Measurements from ENCODE around the gene RHOXF2B.
"Not testable (repeated sequence)": the region's sequence is repeated elsewhere in the genome, so short reads cannot be mapped to it uniquely, and the experiment has no call there.

Gene RHOXF2B

DNA sequence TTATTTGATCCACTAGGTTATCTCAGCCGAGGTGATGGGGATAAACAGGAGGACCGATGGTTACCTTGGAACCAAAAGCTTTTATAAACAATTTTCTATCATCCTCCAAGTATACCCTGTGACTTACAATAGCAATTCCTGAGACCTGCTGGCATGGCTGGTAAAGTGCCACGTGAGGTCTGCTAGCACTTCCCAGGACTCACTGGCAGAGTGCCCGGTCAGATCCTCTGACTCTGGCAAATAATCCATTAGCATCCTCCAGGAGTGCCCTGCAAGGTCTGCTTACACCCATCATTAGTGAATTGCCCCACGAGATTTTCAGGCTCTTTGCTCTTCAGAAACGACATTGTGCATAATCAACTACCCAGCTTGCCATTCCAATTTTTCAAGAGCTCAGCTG is 37.3 kb downstream of the RHOXF2B start:
- not testable (repeated sequence) for H3K36me3 ChIP-seq (ENCODE audit: insufficient read depth, low read length); H3K4me3 ChIP-seq (ENCODE audit: low read depth in 1 of 2, low read length in 2 of 2); H3K4me2 ChIP-seq (ENCODE audit: insufficient read depth, low read length)

DNA sequence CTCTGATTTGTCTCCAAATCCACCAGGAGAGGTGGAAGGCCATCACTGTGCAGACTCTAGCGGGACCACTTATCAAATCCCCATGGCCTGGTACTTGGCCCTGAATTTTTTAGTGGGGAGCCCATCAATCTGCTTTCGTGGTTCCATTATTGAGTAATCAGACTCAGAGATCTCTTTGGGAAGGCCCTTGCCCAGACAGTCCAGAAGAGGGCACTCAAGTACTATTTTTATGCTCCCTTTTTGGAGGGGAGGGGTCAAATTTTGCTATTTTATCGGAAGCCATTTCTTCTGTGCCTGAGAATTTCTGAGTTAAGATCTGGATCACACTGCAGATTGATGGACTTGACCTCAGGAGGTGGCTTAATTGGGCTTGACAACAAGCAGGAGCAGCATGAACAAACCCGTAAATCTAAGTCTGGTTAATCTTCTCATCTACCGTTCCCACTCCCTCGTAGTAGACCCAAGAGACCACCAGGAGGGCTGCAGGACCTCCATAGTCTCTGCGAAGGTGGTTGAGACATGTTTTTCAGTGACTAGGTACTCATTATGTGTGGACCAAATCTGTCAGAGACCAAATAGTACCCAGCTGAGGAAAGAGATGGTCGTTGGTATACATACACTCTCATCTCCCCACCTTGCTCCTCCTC is 38.3 kb downstream of the RHOXF2B start:
- not testable (repeated sequence) for DNase-seq; H3K9ac ChIP-seq (ENCODE audit: low read depth, low read length); H3K36me3 ChIP-seq (ENCODE audit: insufficient read depth, low read length); H3K9me3 ChIP-seq (ENCODE audit: insufficient read depth, low read length, severe bottlenecking); H3K27ac ChIP-seq (ENCODE audit: low read length); H3K27me3 ChIP-seq (ENCODE audit: insufficient read depth, low read length, poor library complexity); H3K4me1 ChIP-seq (ENCODE audit: insufficient read depth, low read length); H2AFZ ChIP-seq (ENCODE audit: low read depth, low read length); H4K20me1 ChIP-seq (ENCODE audit: insufficient read depth, low read length); H3K79me2 ChIP-seq (ENCODE audit: insufficient read depth, low read length); H3K4me2 ChIP-seq (ENCODE audit: insufficient read depth, low read length); H3K4me3 ChIP-seq (ENCODE audit: low read depth in 1 of 2, low read length in 2 of 2)
- ATAC-seq (ENCODE audit: insufficient read depth, low read depth), result peak; percentile 49; the same call in 1 of the 3 replicates

More for the DNA sequence above, 37.3 kb downstream of the RHOXF2B start:
- not testable (repeated sequence) for H3K79me2 ChIP-seq (ENCODE audit: insufficient read depth, low read length); H2AFZ ChIP-seq (ENCODE audit: low read depth, low read length); H3K27ac ChIP-seq (ENCODE audit: low read length); H3K27me3 ChIP-seq (ENCODE audit: insufficient read depth, low read length, poor library complexity); ATAC-seq (ENCODE audit: insufficient read depth, low read depth); DNase-seq; H3K9ac ChIP-seq (ENCODE audit: low read depth, low read length); H4K20me1 ChIP-seq (ENCODE audit: insufficient read depth, low read length); H3K4me1 ChIP-seq (ENCODE audit: insufficient read depth, low read length); H3K9me3 ChIP-seq (ENCODE audit: insufficient read depth, low read length, severe bottlenecking)

DNA sequence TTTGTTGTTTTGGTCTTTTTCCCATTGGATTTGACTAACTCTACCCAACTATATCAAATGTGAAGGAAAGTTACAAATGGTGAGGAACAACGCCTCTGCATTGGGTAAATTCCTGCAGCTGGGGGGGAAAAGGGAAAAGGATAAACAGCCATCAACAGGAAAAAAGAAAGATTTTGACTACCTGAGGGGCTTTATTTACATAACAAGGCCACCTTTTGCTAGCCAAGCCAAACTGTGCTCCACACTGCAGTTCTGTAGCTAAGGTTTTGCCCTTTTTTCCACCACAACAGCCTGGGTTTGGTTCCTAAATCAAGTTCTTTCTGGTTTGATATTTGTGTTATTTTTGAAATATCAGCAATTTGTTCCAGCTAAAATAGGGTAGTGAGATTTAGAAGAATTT is 40.8 kb downstream of the RHOXF2B start:
- no peak overlapping the region for H2AFZ ChIP-seq (ENCODE audit: low read depth, low read length)
- H3K4me2 ChIP-seq (ENCODE audit: insufficient read depth, low read length), result no peak overlapping the region
- H3K9me3 ChIP-seq (ENCODE audit: insufficient read depth, low read length, severe bottlenecking), result no peaks in the 10 kb centered on the region
- no peaks in the 10 kb centered on the region for H3K36me3 ChIP-seq (ENCODE audit: insufficient read depth, low read length)
- H3K79me2 ChIP-seq (ENCODE audit: insufficient read depth, low read length), result no peaks in the 10 kb centered on the region
- no peak overlapping the region for H3K9ac ChIP-seq (ENCODE audit: low read depth, low read length)
- H3K27me3 ChIP-seq (ENCODE audit: insufficient read depth, low read length, poor library complexity), result no peaks in the 10 kb centered on the region
- H3K27ac ChIP-seq (ENCODE audit: low read length), result no peak overlapping the region
- no peaks in the 10 kb centered on the region for H3K4me1 ChIP-seq (ENCODE audit: insufficient read depth, low read length)
- H3K4me3 ChIP-seq (ENCODE audit: low read depth in 1 of 2, low read length in 2 of 2), result no peak overlapping the region
- ATAC-seq (ENCODE audit: insufficient read depth, low read depth) (no peak), DNase-seq (no peak)
- TF ChIP-seq, protein P1, sequence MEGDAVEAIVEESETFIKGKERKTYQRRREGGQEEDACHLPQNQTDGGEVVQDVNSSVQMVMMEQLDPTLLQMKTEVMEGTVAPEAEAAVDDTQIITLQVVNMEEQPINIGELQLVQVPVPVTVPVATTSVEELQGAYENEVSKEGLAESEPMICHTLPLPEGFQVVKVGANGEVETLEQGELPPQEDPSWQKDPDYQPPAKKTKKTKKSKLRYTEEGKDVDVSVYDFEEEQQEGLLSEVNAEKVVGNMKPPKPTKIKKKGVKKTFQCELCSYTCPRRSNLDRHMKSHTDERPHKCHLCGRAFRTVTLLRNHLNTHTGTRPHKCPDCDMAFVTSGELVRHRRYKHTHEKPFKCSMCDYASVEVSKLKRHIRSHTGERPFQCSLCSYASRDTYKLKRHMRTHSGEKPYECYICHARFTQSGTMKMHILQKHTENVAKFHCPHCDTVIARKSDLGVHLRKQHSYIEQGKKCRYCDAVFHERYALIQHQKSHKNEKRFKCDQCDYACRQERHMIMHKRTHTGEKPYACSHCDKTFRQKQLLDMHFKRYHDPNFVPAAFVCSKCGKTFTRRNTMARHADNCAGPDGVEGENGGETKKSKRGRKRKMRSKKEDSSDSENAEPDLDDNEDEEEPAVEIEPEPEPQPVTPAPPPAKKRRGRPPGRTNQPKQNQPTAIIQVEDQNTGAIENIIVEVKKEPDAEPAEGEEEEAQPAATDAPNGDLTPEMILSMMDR (IDR thresholded peaks at IDR 0.05; ENCODE audit: borderline replicate concordance, extremely low read depth, low read length, poor library complexity, severe bottlenecking), result no peak
- no peak for TF ChIP-seq EZH2 (IDR thresholded peaks at IDR 0.05; ENCODE audit: borderline replicate concordance, low read depth, low read length, severe bottlenecking)
- H4K20me1 ChIP-seq (ENCODE audit: insufficient read depth, low read length), result no peaks in the 10 kb centered on the region

DNA sequence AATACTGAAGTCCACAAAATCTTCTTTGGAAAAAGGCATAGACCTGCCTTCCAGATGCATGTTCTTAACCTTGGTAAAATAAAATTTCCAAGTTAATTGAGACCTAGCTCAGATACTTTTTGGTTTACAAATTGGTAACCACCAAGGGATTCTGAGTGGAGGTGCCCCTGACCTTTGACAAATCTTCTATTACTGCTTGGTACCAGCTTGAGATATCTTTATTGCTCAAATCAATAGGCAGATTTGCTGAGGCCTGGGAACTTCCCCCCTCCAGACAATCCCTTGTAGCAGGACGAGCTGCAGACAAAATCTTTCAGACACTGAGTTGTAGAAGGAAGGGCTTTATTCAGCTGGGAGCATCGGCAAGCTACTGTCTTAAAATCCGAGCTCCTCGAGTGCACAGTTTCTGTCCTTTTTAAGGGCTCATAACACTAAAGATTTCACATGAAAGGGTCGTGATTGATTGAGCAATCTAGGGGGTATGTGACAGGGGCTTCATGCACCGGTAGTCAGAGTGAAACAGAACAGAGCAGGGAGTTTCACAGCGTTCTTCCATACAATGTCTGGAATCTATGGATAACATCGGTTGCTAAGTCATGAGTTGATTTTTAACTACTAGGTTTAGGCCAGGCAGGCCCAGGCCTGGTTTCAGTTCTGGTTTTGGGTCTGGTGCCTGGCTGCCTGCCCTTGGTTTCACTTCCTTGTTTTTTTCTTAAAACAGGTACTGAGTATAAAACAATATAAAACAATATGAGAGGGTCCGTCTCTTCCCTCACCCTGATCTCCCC is 41.8 kb downstream of the RHOXF2B start:
- H3K4me3 ChIP-seq (ENCODE audit: low read depth in 1 of 2, low read length in 2 of 2); H2AFZ ChIP-seq (ENCODE audit: low read depth, low read length); ATAC-seq (ENCODE audit: insufficient read depth, low read depth): not testable (repeated sequence)

DNA sequence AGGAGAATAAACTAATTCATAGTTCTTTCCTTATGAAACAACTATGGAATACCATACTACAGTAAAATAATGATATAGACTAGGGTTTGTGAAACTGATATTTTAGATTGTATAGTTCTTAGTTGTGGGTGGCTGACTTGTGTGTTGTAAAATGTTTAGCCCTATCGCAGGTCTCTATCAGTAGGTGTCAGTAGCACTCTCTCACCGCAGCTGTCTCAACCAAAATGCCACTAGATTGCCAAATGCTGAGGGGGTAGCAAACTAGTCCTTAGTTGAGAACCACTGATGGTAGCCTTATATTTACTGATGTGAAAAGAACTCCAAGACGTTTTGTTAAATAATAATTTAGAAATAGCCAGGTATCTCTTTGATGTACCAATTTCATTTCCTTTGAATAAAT is 48.1 kb downstream of the RHOXF2B start:
- ATAC-seq (ENCODE audit: insufficient read depth, low read depth) (no peak), DNase-seq (no peak)
- Histone ChIP-seq H3K4me1 (ENCODE audit: insufficient read depth, low read length) (no peaks in the 10 kb centered on the region), H3K27me3 (ENCODE audit: insufficient read depth, low read length, poor library complexity) (no peaks in the 10 kb centered on the region), H3K9ac (ENCODE audit: low read depth, low read length) (no peak overlapping the region), H3K4me2 (ENCODE audit: insufficient read depth, low read length) (no peak overlapping the region), H2AFZ (ENCODE audit: low read depth, low read length) (no peak overlapping the region), H3K36me3 (ENCODE audit: insufficient read depth, low read length) (no peaks in the 10 kb centered on the region), H4K20me1 (ENCODE audit: insufficient read depth, low read length) (no peaks in the 10 kb centered on the region), H3K79me2 (ENCODE audit: insufficient read depth, low read length) (no peaks in the 10 kb centered on the region), H3K27ac (ENCODE audit: low read length) (no peak overlapping the region), H3K4me3 (ENCODE audit: low read depth in 1 of 2, low read length in 2 of 2) (no peak overlapping the region), H3K9me3 (ENCODE audit: insufficient read depth, low read length, severe bottlenecking) (no peaks in the 10 kb centered on the region)
- TF ChIP-seq, protein P1 (IDR thresholded peaks at IDR 0.05; ENCODE audit: borderline replicate concordance, extremely low read depth, low read length, poor library complexity, severe bottlenecking), result no peak
- no peak for TF ChIP-seq EZH2 (IDR thresholded peaks at IDR 0.05; ENCODE audit: borderline replicate concordance, low read depth, low read length, severe bottlenecking)

More for the DNA sequence above, 41.8 kb downstream of the RHOXF2B start:
- H3K27me3 ChIP-seq (ENCODE audit: insufficient read depth, low read length, poor library complexity); H3K9ac ChIP-seq (ENCODE audit: low read depth, low read length); H3K27ac ChIP-seq (ENCODE audit: low read length); H3K4me1 ChIP-seq (ENCODE audit: insufficient read depth, low read length); H4K20me1 ChIP-seq (ENCODE audit: insufficient read depth, low read length); DNase-seq; H3K79me2 ChIP-seq (ENCODE audit: insufficient read depth, low read length); H3K4me2 ChIP-seq (ENCODE audit: insufficient read depth, low read length); H3K9me3 ChIP-seq (ENCODE audit: insufficient read depth, low read length, severe bottlenecking); H3K36me3 ChIP-seq (ENCODE audit: insufficient read depth, low read length): not testable (repeated sequence)

Measured in DND-41 (cell line).